Neural cell (in vitro differentiated cells): ENCODE data around the gene PCLO.

Experiments used
- EP300 ChIP-seq: fragments of 450-650 bp; conservative IDR thresholded peaks from 2 replicates; pipeline ENCODE4 v1.6.1; 2014; ENCODE audit warnings: antibody characterized with exemption, mild to moderate bottlenecking, moderate library complexity; ENCODE audit not compliant: poor library complexity, severe bottlenecking
- EZH2 ChIP-seq: fragments of 200-600, 300-800 bp; shearing (Covaris generic), sonication (generic); IDR thresholded peaks from 2 replicates; pipeline ENCODE4 v1.6.1; 2014; ENCODE audit warnings: antibody characterized with exemption, low read length, borderline replicate concordance, mild to moderate bottlenecking; ENCODE audit not compliant: insufficient read depth, poor library complexity, severe bottlenecking
- POLR2AphosphoS5 ChIP-seq: IDR thresholded peaks from 2 replicates; pipeline ENCODE4 v1.6.1; 2012
- RAD21 ChIP-seq: fragments of 450-650 bp; conservative IDR thresholded peaks from 2 replicates; pipeline ENCODE4 v1.6.1; 2014; ENCODE audit warnings: antibody characterized with exemption, mild to moderate bottlenecking, moderate library complexity
- TF ChIP-seq, protein P1 (sequence below): fragments of 450-650 bp; IDR thresholded peaks from 2 replicates; pipeline ENCODE4 v1.5.1; 2014; ENCODE audit warnings: antibody characterized with exemption, mild to moderate bottlenecking, moderate library complexity; ENCODE audit not compliant: poor library complexity, severe bottlenecking
- TF ChIP-seq, protein P2 (sequence below): IDR thresholded peaks from 2 replicates; pipeline ENCODE4 v1.6.1; 2012; ENCODE audit warnings: borderline replicate concordance

DNA sequence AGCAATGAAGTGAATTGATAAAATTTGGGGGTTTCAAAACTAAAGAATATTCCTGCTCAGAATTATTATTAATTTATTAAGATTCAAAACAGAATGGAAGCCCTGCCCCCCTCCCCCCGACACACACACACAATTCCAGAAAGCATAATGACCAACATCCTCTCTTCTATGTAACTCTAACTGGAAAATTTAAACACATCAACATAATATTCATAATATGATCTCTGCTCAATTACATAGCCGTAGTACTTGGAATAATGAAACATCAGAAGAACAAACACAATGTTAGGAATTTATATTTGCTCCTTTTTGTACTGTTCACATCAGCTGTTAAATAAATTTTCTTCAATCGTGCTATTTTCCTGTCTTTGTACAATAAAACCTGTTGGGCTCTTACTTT is 20.8 kb downstream of the PCLO start:
- TF ChIP-seq EZH2 (no peak), RAD21 (no peak), POLR2AphosphoS5 (no peak), EP300 (no peak)
- TF ChIP-seq, protein P1, sequence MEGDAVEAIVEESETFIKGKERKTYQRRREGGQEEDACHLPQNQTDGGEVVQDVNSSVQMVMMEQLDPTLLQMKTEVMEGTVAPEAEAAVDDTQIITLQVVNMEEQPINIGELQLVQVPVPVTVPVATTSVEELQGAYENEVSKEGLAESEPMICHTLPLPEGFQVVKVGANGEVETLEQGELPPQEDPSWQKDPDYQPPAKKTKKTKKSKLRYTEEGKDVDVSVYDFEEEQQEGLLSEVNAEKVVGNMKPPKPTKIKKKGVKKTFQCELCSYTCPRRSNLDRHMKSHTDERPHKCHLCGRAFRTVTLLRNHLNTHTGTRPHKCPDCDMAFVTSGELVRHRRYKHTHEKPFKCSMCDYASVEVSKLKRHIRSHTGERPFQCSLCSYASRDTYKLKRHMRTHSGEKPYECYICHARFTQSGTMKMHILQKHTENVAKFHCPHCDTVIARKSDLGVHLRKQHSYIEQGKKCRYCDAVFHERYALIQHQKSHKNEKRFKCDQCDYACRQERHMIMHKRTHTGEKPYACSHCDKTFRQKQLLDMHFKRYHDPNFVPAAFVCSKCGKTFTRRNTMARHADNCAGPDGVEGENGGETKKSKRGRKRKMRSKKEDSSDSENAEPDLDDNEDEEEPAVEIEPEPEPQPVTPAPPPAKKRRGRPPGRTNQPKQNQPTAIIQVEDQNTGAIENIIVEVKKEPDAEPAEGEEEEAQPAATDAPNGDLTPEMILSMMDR: no peak
- TF ChIP-seq, protein P2, sequence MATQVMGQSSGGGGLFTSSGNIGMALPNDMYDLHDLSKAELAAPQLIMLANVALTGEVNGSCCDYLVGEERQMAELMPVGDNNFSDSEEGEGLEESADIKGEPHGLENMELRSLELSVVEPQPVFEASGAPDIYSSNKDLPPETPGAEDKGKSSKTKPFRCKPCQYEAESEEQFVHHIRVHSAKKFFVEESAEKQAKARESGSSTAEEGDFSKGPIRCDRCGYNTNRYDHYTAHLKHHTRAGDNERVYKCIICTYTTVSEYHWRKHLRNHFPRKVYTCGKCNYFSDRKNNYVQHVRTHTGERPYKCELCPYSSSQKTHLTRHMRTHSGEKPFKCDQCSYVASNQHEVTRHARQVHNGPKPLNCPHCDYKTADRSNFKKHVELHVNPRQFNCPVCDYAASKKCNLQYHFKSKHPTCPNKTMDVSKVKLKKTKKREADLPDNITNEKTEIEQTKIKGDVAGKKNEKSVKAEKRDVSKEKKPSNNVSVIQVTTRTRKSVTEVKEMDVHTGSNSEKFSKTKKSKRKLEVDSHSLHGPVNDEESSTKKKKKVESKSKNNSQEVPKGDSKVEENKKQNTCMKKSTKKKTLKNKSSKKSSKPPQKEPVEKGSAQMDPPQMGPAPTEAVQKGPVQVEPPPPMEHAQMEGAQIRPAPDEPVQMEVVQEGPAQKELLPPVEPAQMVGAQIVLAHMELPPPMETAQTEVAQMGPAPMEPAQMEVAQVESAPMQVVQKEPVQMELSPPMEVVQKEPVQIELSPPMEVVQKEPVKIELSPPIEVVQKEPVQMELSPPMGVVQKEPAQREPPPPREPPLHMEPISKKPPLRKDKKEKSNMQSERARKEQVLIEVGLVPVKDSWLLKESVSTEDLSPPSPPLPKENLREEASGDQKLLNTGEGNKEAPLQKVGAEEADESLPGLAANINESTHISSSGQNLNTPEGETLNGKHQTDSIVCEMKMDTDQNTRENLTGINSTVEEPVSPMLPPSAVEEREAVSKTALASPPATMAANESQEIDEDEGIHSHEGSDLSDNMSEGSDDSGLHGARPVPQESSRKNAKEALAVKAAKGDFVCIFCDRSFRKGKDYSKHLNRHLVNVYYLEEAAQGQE: no peak
